Measurements from ENCODE around the gene CDK13.

The CDK13 gene

DNA sequence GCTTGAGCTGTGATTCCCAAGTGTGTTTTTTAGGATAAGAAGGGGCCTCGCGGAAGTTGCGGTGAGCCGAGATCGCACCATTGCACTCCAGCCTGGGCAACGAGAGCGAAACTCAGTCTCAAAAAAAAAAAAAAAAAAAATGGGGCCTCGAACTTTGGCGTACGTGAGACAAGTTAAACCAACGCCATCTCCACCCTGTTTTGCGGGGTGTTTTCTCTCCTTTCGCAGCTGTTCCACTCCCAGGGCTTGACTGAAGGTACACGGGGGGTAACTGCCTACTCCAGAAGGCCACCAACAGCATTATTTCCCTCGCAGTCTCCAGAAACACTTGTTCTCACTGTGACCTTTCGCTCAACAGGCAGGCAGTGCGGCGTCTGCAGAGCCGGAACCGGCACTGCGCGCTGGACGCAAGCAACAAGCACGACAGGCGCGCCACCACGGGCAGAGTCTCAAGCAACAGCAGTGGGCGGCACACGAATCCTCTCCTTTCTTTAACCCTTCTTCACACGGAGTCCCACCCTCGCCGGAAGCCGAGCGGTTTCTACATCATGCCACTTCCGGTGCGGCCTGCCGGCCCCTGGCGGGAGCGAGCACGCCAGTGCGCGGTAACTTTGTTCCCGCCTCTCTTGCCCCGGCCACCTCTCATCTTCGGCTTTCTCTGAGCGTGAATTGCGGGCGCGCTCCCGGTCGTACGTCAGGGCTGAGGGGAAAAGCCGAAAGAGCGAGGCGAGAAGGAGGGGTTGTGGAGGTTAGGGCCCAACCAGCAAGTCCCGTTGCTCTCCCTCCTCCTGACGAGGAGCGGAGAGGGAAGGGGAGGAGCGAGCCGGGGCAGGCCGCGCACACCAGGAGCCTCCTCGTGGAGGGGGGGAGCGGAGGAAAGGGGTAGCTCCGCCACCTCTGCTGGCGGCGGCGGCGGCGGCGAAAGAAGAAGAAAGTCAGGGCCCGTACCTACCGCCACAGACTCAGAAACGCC, 814 bp upstream of the CDK13 start:
- peak; percentile 95 to 96 for DNase-seq (ENCODE audit: low read depth in 2 of 2)

- peak; percentile 11 to 21 for DNase-seq (ENCODE audit: low read depth in 2 of 2)
Measured at GRCh38 chr7:39950473-39951225, 593 bp downstream of the CDK13 start.

GRCh38 chr7:39951226-39952194, 1.5 kb downstream of the CDK13 start:
- peak; percentile 54 for DNase-seq (ENCODE audit: low read depth in 2 of 2)

GRCh38 chr7:39952374-39952773, 2.3 kb downstream of the CDK13 start:
- no peak for DNase-seq (ENCODE audit: low read depth in 2 of 2)

DNA sequence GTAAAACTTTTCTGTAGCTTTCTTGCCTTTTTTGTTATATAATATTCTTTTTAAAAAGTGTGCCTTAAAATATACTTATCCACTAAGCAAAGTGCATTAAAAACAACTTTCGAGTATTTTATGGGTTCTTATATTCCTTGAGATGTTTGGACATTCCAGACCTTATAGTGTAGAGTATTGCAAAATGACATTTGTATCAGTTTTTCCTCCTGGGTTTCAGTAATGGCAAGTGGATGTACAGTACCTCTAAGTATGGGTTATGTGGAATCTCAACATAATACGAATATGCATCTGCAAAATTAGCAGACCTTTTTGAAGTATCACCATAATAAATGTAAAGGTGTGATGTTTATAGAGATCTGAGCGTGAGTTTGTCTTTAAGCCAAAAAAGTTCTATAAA, 2.7 kb downstream of the CDK13 start:
- no peak for DNase-seq (ENCODE audit: low read depth in 2 of 2)

DNA sequence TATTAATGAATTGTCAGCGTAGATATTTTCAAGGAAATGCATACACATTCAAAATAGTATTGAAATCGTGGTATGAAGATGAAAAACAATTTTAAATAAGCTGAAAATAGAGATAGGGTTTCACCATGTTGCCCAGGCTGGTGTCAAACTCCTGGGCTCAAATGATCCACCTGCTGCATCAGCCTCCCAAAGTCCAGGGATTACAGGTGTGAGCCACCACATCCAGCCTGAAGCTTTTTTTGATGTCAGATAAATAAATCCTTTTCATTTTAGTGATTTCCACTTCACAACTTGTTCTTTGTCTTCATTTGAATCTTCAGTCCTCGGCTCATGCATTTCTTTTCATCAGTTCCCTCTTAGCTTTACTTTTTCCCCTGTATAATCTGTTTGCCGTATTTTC, 4.6 kb downstream of the CDK13 start:
- DNase-seq (ENCODE audit: low read depth in 2 of 2) = no peak

DNA sequence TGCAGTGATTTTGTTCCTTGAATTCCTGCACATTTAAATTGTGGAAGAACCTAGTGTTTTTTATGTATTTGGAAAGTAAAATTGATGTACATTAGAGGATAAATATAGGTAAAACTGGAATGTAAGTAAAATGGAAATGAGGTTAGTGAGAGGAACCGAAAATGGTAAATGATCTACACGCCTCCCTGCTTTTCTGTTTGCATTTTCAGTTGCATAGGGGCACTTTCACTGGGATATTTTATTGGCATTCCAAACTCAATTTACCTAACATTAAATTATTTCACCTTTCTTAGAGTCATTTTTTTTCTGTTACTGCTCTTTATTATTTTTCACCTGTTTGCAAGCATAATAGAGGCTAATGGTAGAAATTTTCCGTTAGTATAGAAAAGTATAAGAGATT, 8.0 kb downstream of the CDK13 start:
- no peak for DNase-seq (ENCODE audit: low read depth in 2 of 2)

DNA sequence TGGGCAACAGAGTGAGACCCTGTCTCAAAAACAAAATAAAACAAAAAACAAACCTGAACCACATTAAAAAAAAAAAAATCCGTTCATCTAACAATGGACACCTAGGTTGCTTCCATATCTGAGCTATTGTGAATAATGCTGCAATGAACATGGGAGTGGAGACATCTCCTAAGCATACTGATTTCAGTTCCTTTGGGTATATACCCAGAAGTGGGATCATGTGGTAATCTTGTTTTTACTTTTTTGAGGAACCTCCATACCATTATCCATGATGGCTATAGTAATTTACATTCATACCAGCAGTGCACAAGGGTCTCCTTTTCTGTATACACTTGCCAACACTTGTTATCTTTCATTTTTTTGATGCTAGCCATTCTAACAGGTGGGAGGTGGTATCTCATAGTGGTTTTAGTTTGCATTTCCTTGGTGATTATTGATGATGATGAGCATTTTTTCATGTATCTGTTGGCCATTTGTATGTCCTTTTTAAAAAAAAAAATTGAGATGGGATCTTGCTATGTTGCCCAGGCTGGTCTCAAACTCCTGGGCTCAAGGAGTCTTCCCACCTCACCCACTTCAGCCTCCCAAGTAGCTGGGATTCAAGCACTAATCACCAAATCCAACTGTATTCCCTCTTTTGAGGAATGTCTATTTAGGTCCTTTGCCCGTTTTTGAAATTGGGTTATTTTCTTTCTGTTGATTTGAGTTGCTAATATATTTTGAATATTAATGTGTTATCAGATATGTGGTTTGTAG, 17.5 kb downstream of the CDK13 start:
- no peak for DNase-seq (ENCODE audit: low read depth in 2 of 2)

GRCh38 chr7:39969431-39969830, 19.4 kb downstream of the CDK13 start:
- DNase-seq (ENCODE audit: low read depth in 2 of 2) = no peak

GRCh38 chr7:39971924-39972323, 21.9 kb downstream of the CDK13 start:
- DNase-seq (ENCODE audit: low read depth in 2 of 2) = no peak

DNA sequence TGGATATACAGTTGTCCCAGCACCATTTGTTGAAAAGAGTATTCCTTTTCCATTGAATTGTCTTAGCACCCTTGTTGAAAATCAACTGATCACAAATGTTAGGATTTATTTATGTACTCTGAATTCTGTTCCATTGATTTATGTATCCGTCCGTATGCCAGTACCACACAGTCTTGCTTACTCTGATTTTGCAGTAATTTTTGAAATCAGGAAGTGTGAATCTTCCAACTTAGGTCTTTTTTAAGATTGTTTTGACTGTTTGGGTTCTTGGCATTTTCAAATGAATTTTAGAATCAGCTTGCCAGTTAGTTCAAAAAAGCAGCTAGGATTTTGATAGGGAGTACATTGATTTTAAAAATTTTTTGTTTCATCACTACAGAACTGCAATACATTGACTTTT, 23.7 kb downstream of the CDK13 start:
- DNase-seq (ENCODE audit: low read depth in 2 of 2) = no peak

DNA sequence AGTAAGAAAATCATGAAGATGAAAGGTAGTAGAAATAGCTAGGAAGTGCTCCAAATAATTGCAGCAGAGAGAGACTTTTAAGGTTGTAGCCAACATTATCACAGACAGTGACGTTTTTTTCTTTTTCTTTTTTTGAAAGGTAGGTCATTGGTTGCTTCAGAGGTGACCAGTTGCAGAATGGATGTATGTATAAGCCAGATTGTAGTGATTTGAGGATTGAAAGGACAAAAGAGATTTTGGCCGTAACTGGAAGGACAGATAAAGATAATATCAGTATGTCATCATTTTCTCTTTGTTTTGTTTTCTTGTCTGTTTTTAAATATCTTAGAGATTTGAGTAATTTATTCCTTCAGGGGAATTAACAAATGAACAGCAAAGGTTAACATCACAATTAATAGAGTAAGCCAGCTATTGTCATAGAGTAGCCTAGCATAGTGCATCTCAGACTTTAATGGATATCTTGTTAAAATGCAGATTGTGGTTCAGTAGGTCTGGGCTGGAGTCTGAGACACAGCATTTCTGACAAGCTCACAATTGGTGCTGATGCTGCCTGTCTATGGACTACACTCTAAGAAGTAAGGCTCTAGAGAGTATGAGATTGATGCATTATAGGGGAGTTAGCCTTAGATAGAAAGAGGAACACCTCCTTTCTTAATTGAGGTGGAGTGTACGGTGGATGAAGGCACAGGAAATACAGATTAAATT, 28.3 kb downstream of the CDK13 start:
- DNase-seq (ENCODE audit: low read depth in 2 of 2) = no peak

DNA sequence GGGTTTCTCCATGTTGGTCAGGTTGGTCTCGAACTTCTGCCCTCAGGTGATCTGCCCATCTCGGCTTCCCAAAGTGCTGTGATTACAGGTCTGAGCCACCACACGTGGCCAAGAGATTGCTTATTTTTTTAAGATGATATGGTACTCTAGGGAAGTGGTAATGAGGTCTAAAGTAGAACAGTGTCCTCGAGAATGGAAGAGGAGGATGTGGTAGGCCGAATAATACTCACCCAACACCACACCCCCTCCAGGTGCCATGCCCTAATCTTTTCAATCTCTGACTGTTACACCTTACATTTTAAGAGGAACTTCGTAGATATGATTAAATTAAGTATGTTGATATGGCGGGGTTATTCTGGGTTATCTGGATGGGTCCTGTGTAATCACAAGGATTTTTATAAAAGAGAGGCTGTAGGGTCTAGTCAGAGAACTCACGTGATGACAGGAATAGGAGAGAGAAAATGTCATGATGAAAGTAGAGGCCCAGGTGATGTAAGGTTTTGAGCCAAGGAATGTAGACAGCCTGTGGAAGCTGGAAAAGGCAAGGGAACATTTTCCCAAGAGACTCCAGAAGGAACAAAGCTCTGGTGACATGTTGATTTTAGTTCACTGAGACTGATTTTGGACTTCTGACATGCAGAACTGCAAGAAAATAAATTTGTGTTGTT, 29.5 kb downstream of the CDK13 start:
- DNase-seq (ENCODE audit: low read depth in 2 of 2) = no peak

- no peak for DNase-seq (ENCODE audit: low read depth in 2 of 2)
Measured at GRCh38 chr7:39985398-39985918, 35.4 kb downstream of the CDK13 start.

GRCh38 chr7:39987641-39988347, 37.7 kb downstream of the CDK13 start:
- no peak for DNase-seq (ENCODE audit: low read depth in 2 of 2)

- no peak for DNase-seq (ENCODE audit: low read depth in 2 of 2)
Measured at GRCh38 chr7:40000734-40001315, 50.8 kb downstream of the CDK13 start.

GRCh38 chr7:40001649-40002048, 51.6 kb downstream of the CDK13 start:
- DNase-seq (ENCODE audit: low read depth in 2 of 2) = no peak

GRCh38 chr7:40003597-40003996, 53.5 kb downstream of the CDK13 start:
- no peak for DNase-seq (ENCODE audit: low read depth in 2 of 2)
